ENCODE data around the gene GFRA4.

GRCh38 chr20:3710011-3710466 lies 46.8 kb upstream of the GFRA4 start:
- no peak for TF ChIP-seq EP300 (IDR thresholded peaks at IDR 0.05)
- no peak for TF ChIP-seq E2F6 (IDR thresholded peaks at IDR 0.05; ENCODE audit: borderline replicate concordance, low read depth)
- TF ChIP-seq, protein P1, sequence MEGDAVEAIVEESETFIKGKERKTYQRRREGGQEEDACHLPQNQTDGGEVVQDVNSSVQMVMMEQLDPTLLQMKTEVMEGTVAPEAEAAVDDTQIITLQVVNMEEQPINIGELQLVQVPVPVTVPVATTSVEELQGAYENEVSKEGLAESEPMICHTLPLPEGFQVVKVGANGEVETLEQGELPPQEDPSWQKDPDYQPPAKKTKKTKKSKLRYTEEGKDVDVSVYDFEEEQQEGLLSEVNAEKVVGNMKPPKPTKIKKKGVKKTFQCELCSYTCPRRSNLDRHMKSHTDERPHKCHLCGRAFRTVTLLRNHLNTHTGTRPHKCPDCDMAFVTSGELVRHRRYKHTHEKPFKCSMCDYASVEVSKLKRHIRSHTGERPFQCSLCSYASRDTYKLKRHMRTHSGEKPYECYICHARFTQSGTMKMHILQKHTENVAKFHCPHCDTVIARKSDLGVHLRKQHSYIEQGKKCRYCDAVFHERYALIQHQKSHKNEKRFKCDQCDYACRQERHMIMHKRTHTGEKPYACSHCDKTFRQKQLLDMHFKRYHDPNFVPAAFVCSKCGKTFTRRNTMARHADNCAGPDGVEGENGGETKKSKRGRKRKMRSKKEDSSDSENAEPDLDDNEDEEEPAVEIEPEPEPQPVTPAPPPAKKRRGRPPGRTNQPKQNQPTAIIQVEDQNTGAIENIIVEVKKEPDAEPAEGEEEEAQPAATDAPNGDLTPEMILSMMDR (IDR thresholded peaks at IDR 0.05): no peak
- TF ChIP-seq ZC3H11A (IDR thresholded peaks at IDR 0.05): no peak
- TF ChIP-seq FOSL2 (IDR thresholded peaks at IDR 0.05): no peak
- TF ChIP-seq FOSL2 (CRISPR knock-in tag; IDR thresholded peaks at IDR 0.05): no peak
- no peak for TF ChIP-seq RAD21 (conservative IDR thresholded peaks at IDR 0.05 in 1 of 2, IDR thresholded peaks at IDR 0.05 in 1 of 2)
- no peak for TF ChIP-seq TP53 (CRISPR knock-in tag; IDR thresholded peaks at IDR 0.05)
- TF ChIP-seq NPAS2 (CRISPR knock-in tag; IDR thresholded peaks at IDR 0.05; ENCODE audit: borderline replicate concordance): no peak
- no peak for TF ChIP-seq CEBPB (IDR thresholded peaks at IDR 0.05)
- TF ChIP-seq, protein P2, sequence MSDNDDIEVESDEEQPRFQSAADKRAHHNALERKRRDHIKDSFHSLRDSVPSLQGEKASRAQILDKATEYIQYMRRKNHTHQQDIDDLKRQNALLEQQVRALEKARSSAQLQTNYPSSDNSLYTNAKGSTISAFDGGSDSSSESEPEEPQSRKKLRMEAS (IDR thresholded peaks at IDR 0.05): no peak
